ENCODE data around the gene STK32B.

STK32B gene

DNA sequence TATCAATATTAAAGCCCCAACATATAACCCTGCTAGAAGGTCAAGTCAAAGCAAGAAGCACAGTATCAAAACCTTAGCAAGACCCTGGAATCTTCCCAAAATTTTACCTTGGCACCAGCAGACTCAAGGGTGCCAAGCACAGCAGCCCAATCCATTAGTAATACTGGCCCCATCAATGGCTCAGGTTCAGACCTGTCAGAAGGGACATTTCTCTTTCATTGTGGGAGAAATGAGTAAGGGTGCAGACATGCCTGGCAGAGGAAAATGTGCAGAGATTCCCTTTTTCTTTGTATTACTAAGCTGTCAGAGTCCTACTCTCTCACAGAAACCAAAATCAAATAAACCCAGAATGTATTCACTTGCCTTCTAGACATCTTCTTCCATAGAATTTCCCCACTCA lies 453.2 kb downstream of the STK32B start:
- H3K9ac ChIP-seq (ENCODE audit: low read length in 2 of 2): no peak overlapping the region
- H3K9me3 ChIP-seq (ENCODE audit: control insufficient read depth in 2 of 2, low read length in 2 of 2): no peaks in the 10 kb centered on the region
- H3K27ac ChIP-seq (ENCODE audit: low read length): no peak overlapping the region
- H3K36me3 ChIP-seq (ENCODE audit: control insufficient read depth in 2 of 2, insufficient read depth in 2 of 2, low read length in 2 of 2): peaks cover 0 to 3% of the 10 kb centered on the region in 2 donors
- no peak overlapping the region for H3K4me3 ChIP-seq (ENCODE audit: low read length in 2 of 2)
- H3K27me3 ChIP-seq (ENCODE audit: control insufficient read depth in 1 of 2, insufficient read depth in 2 of 2, low read length in 2 of 2): no peaks in the 10 kb centered on the region
- H3K4me1 ChIP-seq (ENCODE audit: control insufficient read depth, insufficient read depth, low read length): no peaks in the 10 kb centered on the region

DNA sequence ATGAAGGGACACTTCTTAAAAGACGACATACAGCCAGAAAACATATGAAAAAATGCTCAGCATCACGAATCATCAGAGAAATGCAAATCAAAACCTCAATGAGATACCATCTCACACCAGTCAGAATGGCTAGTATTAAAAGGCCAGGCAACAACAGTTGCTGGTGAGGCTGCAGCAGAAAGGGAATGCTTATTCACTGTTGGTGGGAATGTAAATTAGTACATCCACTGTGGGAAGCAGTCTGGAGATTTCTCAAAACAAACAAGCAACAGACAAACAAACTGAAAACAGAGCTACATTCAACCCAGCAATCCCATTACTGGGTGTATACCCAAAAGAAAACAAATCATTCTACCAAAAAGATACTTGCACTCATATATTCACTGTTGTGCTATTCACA lies 459.2 kb downstream of the STK32B start:
- H3K27me3 ChIP-seq (ENCODE audit: control insufficient read depth in 1 of 2, insufficient read depth in 2 of 2, low read length in 2 of 2): no peaks in the 10 kb centered on the region
- H3K27ac ChIP-seq (ENCODE audit: low read length): no peak overlapping the region
- H3K36me3 ChIP-seq (ENCODE audit: control insufficient read depth in 2 of 2, insufficient read depth in 2 of 2, low read length in 2 of 2): no peaks in the 10 kb centered on the region
- H3K4me3 ChIP-seq (ENCODE audit: low read length in 2 of 2): no peak overlapping the region
- no peaks in the 10 kb centered on the region for H3K9me3 ChIP-seq (ENCODE audit: control insufficient read depth in 2 of 2, low read length in 2 of 2)
- no peak overlapping the region for H3K9ac ChIP-seq (ENCODE audit: low read length in 2 of 2)
- no peaks in the 10 kb centered on the region for H3K4me1 ChIP-seq (ENCODE audit: control insufficient read depth, insufficient read depth, low read length)

DNA sequence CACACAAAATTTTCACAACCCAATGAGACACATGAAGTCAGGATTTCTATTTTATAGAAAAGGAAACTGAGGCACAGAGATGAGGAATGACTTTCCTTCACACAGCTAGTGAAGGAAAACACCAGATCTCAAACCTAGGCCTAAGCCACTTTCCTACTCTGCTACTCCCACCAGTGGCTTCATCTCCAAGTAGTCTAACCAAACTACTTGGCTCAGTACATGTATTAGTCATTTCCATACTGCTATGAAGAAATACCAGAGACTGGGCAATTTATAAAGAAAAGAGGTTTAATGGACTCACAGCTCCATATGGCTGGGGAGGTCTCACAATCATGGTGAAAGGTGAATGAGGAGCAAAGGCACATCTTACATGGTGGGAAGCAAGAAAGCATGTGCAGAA lies 460.5 kb downstream of the STK32B start:
- H3K27ac ChIP-seq (ENCODE audit: low read length): no peak overlapping the region
- H3K9ac ChIP-seq (ENCODE audit: low read length in 2 of 2): no peak overlapping the region
- no peaks in the 10 kb centered on the region for H3K27me3 ChIP-seq (ENCODE audit: control insufficient read depth in 1 of 2, insufficient read depth in 2 of 2, low read length in 2 of 2)
- no peaks in the 10 kb centered on the region for H3K4me1 ChIP-seq (ENCODE audit: control insufficient read depth, insufficient read depth, low read length)
- H3K9me3 ChIP-seq (ENCODE audit: control insufficient read depth in 2 of 2, low read length in 2 of 2): no peaks in the 10 kb centered on the region
- no peaks in the 10 kb centered on the region for H3K36me3 ChIP-seq (ENCODE audit: control insufficient read depth in 2 of 2, insufficient read depth in 2 of 2, low read length in 2 of 2)
- no peak overlapping the region for H3K4me3 ChIP-seq (ENCODE audit: low read length in 2 of 2)

DNA sequence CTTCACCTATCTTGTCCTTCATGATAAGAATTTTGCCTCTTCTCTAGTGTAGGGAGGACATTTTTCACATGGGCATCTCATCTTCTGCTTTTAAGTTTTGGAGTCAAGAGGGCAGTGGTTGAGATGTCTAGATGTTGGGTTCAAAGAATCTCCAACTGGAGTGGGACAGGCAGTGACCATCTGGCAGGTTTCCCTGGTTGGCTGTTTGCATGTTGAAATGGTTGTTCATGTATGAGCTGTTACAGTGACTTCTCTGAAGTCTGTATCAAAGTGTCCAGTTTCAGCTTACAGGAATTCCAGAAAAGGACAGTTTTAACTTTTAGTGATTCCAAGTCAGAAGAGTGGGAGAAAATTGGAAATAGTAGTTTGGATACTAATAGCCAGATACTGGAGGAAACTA lies 464.4 kb downstream of the STK32B start:
- H3K9ac ChIP-seq (ENCODE audit: low read length in 2 of 2): no peak overlapping the region
- H3K4me1 ChIP-seq (ENCODE audit: control insufficient read depth, insufficient read depth, low read length): no peaks in the 10 kb centered on the region
- no peaks in the 10 kb centered on the region for H3K9me3 ChIP-seq (ENCODE audit: control insufficient read depth in 2 of 2, low read length in 2 of 2)
- H3K36me3 ChIP-seq (ENCODE audit: control insufficient read depth in 2 of 2, insufficient read depth in 2 of 2, low read length in 2 of 2): no peaks in the 10 kb centered on the region
- H3K27me3 ChIP-seq (ENCODE audit: control insufficient read depth in 1 of 2, insufficient read depth in 2 of 2, low read length in 2 of 2): no peaks in the 10 kb centered on the region
- H3K27ac ChIP-seq (ENCODE audit: low read length): no peak overlapping the region
- no peak overlapping the region for H3K4me3 ChIP-seq (ENCODE audit: low read length in 2 of 2)

DNA sequence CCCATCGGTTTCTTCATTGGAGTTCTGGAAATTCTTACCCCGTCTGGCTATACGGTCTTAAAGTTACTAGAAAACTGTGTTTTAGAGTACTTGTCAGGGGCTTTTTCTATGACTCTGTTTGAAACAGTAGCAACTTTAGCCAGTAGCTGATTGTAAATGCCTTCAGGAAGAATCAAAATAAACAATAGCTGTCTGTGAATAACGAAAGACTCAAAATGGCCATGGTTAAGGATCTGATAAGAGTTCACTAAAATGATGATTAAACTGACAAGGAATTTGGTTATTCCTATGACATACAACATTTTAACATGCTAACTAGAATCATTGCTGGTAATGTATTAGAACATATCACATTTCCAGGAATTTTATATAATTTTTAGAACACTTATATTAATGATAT lies 466.1 kb downstream of the STK32B start:
- no peaks in the 10 kb centered on the region for H3K4me1 ChIP-seq (ENCODE audit: control insufficient read depth, insufficient read depth, low read length)
- no peaks in the 10 kb centered on the region for H3K9me3 ChIP-seq (ENCODE audit: control insufficient read depth in 2 of 2, low read length in 2 of 2)
- no peak overlapping the region for H3K4me3 ChIP-seq (ENCODE audit: low read length in 2 of 2)
- H3K27me3 ChIP-seq (ENCODE audit: control insufficient read depth in 1 of 2, insufficient read depth in 2 of 2, low read length in 2 of 2): no peaks in the 10 kb centered on the region
- H3K9ac ChIP-seq (ENCODE audit: low read length in 2 of 2): no peak overlapping the region
- no peak overlapping the region for H3K27ac ChIP-seq (ENCODE audit: low read length)
- H3K36me3 ChIP-seq (ENCODE audit: control insufficient read depth in 2 of 2, insufficient read depth in 2 of 2, low read length in 2 of 2): no peaks in the 10 kb centered on the region

DNA sequence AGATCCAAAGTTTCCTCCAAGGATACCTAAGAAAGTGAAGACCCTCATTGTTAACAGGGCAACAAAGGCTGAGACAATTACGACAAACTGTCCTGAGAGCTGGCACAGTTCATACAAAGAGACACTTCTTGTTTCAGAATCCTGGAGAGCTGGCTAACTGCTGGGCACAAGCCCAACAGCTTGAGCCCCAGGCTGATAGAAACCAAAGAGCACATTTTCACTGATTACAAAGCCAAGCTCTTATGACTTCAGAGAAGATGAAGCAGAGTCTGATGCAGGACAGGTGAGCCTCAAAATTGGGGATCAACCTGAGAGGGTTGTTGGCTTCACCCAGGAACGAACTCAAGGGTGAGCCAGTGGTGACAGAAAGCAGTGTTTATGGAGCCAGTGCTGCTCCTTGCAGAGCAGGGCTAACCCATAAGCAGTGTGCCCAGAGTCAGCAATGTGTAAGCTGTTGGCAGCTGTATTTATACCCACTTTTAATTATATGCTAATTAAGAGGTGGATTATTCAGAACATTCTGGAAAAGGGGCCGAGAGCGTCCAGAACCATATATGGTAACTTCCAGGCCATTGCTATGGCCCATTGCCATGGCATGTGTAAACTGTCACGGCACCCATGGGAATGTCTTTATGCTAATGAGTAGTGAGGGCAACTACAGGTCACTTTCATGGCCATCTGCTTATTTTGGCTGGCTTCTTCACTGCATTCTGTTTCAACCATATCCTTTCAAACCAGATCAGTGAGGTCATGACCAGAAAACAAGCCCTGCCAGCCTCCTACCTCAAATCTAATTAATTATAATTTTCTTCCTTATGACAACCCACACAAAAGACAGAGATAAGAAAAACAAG lies 473.4 kb downstream of the STK32B start:
- H3K9ac ChIP-seq (ENCODE audit: low read length in 2 of 2): no peak overlapping the region
- H3K4me3 ChIP-seq (ENCODE audit: low read length in 2 of 2): no peak overlapping the region
- no peak overlapping the region for H3K27ac ChIP-seq (ENCODE audit: low read length)
- H3K27me3 ChIP-seq (ENCODE audit: control insufficient read depth in 1 of 2, insufficient read depth in 2 of 2, low read length in 2 of 2): no peaks in the 10 kb centered on the region
- peaks cover 3% of the 10 kb centered on the region for H3K4me1 ChIP-seq (ENCODE audit: control insufficient read depth, insufficient read depth, low read length)
- peaks cover 0 to 3% of the 10 kb centered on the region in 2 donors for H3K9me3 ChIP-seq (ENCODE audit: control insufficient read depth in 2 of 2, low read length in 2 of 2)
- peaks cover 4 to 7% of the 10 kb centered on the region in 2 donors for H3K36me3 ChIP-seq (ENCODE audit: control insufficient read depth in 2 of 2, insufficient read depth in 2 of 2, low read length in 2 of 2)

DNA sequence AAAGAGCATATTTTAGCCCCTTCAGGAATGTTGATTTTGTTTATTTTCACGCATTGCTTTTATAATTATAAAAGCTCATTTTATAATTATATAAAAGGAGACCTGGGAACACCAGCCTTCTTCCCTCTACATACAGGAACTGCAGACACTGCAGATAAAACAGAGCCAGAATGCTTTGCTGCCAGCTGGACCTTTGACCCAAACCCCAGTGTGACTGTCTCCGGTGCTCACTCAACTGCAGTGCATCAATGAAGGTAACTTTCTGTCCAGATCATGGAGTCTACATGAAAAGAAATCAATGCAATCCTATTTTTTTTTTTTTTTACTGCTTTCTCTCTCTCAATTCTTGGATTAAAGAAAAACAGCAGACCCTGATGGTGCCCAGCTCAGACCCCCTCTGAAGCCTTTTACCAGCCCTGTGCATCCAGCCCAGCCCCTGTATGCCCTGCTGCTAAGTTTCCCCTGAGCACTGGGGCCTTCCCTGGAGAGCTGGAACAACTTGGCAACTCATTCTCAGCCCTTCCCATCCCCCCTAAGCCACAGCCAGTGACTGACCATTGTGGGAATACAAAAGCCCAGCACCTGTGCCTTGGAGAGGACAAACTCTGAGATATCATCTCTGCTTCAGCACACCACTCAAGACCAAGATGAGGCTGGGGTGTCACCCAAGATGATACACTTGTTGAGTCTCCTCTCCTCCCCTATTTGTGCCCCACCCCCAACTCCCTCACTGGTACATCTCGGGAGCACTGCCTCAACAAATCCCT lies 475.0 kb downstream of the STK32B start:
- peaks cover 4 to 7% of the 10 kb centered on the region in 2 donors for H3K36me3 ChIP-seq (ENCODE audit: control insufficient read depth in 2 of 2, insufficient read depth in 2 of 2, low read length in 2 of 2)
- H3K27me3 ChIP-seq (ENCODE audit: control insufficient read depth in 1 of 2, insufficient read depth in 2 of 2, low read length in 2 of 2): no peaks in the 10 kb centered on the region
- no peak overlapping the region for H3K9ac ChIP-seq (ENCODE audit: low read length in 2 of 2)
- H3K4me1 ChIP-seq (ENCODE audit: control insufficient read depth, insufficient read depth, low read length): peaks cover 3% of the 10 kb centered on the region
- H3K4me3 ChIP-seq (ENCODE audit: low read length in 2 of 2): no peak overlapping the region
- peaks cover 0 to 3% of the 10 kb centered on the region in 2 donors for H3K9me3 ChIP-seq (ENCODE audit: control insufficient read depth in 2 of 2, low read length in 2 of 2)
- no peak overlapping the region for H3K27ac ChIP-seq (ENCODE audit: low read length)

DNA sequence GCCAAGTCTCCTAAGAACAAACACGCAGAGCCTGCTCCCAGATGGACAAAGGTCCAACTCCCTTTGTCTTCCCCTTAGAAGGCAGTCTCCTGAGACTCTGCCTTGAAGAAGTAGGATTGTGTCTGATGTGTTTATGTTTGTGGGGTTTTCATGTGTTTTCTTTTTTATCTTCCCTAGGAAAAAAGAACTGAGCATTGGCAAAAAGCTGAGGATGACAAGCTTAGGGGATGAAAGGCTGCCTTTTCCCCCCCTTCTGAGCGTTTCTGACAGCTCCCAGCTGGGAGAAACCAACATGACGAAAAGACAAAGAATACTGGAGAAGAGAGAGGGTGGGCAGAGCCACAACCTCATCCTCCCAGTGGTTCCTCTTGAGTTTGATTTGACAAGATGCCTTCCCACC lies 475.9 kb downstream of the STK32B start:
- H3K4me3 ChIP-seq (ENCODE audit: low read length in 2 of 2): no peak overlapping the region
- peaks cover 3% of the 10 kb centered on the region for H3K4me1 ChIP-seq (ENCODE audit: control insufficient read depth, insufficient read depth, low read length)
- H3K9ac ChIP-seq (ENCODE audit: low read length in 2 of 2): no peak overlapping the region
- peaks cover 4 to 7% of the 10 kb centered on the region in 2 donors for H3K36me3 ChIP-seq (ENCODE audit: control insufficient read depth in 2 of 2, insufficient read depth in 2 of 2, low read length in 2 of 2)
- peaks cover 0 to 3% of the 10 kb centered on the region in 2 donors for H3K9me3 ChIP-seq (ENCODE audit: control insufficient read depth in 2 of 2, low read length in 2 of 2)
- H3K27me3 ChIP-seq (ENCODE audit: control insufficient read depth in 1 of 2, insufficient read depth in 2 of 2, low read length in 2 of 2): no peaks in the 10 kb centered on the region
- no peak overlapping the region for H3K27ac ChIP-seq (ENCODE audit: low read length)

DNA sequence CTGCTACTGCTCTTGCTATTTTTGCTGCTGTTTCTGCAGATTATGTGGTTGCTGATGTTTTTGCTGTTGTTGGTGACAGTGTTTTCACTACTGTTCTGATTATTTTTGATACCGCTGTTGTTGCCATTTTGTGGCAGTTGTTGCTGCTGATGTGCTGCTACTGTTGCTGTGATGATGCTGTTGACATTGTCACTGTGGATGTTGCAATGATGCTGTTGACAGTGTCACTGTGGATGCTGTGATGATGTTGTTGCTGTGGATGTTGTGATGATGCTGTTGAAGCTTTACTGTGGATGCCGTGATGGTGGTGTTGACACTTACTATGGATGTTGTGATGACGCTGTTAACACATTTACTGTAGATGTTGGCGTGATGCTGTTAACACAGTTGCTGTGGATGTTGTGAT lies 476.8 kb downstream of the STK32B start:
- H3K4me1 ChIP-seq (ENCODE audit: control insufficient read depth, insufficient read depth, low read length): peaks cover 3% of the 10 kb centered on the region
- H3K27ac ChIP-seq (ENCODE audit: low read length): no peak overlapping the region
- no peak overlapping the region for H3K4me3 ChIP-seq (ENCODE audit: low read length in 2 of 2)
- H3K9ac ChIP-seq (ENCODE audit: low read length in 2 of 2): no peak overlapping the region
- peaks cover 7 to 9% of the 10 kb centered on the region in 2 donors for H3K36me3 ChIP-seq (ENCODE audit: control insufficient read depth in 2 of 2, insufficient read depth in 2 of 2, low read length in 2 of 2)
- peaks cover 0 to 3% of the 10 kb centered on the region in 2 donors for H3K9me3 ChIP-seq (ENCODE audit: control insufficient read depth in 2 of 2, low read length in 2 of 2)
- H3K27me3 ChIP-seq (ENCODE audit: control insufficient read depth in 1 of 2, insufficient read depth in 2 of 2, low read length in 2 of 2): no peaks in the 10 kb centered on the region

DNA sequence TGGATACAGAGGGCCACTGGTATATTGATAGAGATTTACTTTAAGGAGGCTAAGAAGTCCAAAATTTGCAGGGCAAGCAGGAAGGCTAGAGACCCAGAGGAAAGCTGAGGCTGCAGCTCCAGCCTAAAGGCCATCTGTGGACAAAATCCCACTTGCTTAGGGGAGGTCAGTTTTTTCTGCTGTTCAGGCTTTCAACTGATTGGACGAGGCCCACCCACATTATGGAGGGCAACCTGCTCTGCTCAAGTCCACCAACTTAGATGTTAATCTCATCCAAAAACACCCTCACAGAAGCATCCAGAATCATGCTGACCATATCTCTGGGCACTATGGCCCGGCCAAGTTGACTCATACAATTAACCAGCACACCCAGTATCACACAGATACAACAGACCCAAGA lies 480.8 kb downstream of the STK32B start:
- Histone ChIP-seq H3K4me3 (ENCODE audit: low read length in 2 of 2) (no peak overlapping the region), H3K27ac (ENCODE audit: low read length) (no peak overlapping the region), H3K4me1 (ENCODE audit: control insufficient read depth, insufficient read depth, low read length) (no peaks in the 10 kb centered on the region), H3K27me3 (ENCODE audit: control insufficient read depth in 1 of 2, insufficient read depth in 2 of 2, low read length in 2 of 2) (no peaks in the 10 kb centered on the region), H3K36me3 (ENCODE audit: control insufficient read depth in 2 of 2, insufficient read depth in 2 of 2, low read length in 2 of 2) (peaks cover 7 to 11% of the 10 kb centered on the region in 2 donors), H3K9ac (ENCODE audit: low read length in 2 of 2) (no peak overlapping the region), H3K9me3 (ENCODE audit: control insufficient read depth in 2 of 2, low read length in 2 of 2) (peaks cover 0 to 3% of the 10 kb centered on the region in 2 donors)

DNA sequence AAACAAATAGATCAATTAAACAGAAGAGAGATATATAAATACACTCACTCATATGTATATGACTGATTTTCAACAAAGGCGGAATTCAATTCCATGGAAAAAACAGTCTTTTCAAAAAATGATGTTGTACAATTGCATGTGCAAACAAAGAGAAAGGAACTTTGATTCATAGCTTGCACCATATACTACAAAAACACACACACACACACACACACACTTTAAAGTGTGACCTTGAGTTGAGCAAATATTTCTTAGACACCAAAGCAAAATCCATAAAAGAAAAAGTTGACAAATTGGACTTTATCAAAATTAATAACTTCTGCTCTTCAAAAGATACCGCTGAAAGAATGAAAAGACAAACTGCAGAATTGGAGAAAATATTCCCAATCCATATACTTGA lies 488.3 kb downstream of the STK32B start:
- H3K4me3 ChIP-seq (ENCODE audit: low read length in 2 of 2): no peak overlapping the region
- peaks cover 0 to 3% of the 10 kb centered on the region in 2 donors for H3K9me3 ChIP-seq (ENCODE audit: control insufficient read depth in 2 of 2, low read length in 2 of 2)
- H3K4me1 ChIP-seq (ENCODE audit: control insufficient read depth, insufficient read depth, low read length): no peaks in the 10 kb centered on the region
- peaks cover 0 to 2% of the 10 kb centered on the region in 2 donors for H3K36me3 ChIP-seq (ENCODE audit: control insufficient read depth in 2 of 2, insufficient read depth in 2 of 2, low read length in 2 of 2)
- H3K9ac ChIP-seq (ENCODE audit: low read length in 2 of 2): no peak overlapping the region
- no peak overlapping the region for H3K27ac ChIP-seq (ENCODE audit: low read length)
- no peaks in the 10 kb centered on the region for H3K27me3 ChIP-seq (ENCODE audit: control insufficient read depth in 1 of 2, insufficient read depth in 2 of 2, low read length in 2 of 2)

Measured in stomach smooth muscle (tissue), 2 donors.